Heart left ventricle (tissue), 16 donors: ENCODE data around the gene MANF. TPM values are rescaled to one million over a fixed set of nuclear protein-coding genes. Genes with fewer than 3 reads are reported as not detected.

Experiments
- ATAC-seq, 4 donors: fragments of 200-7000 bp; cut with Tn5 transposase; one replicate each; pipeline ENCODE4 v1.9.1; 2020 to 2022; ENCODE audit warnings: moderate library complexity in 4 of 4, mild to moderate bottlenecking in 3 of 4, moderate number of reproducible peaks in 1 of 4
- DNase-seq, 5 donors: peaks; one replicate each; pipeline ENCODE4 v3.0.0-alpha.2; 2020
- H3K27ac ChIP-seq, 12 donors: fragments of 200-600 bp; sonication (generic) in 4 of 12; one replicate each; pipeline versions ENCODE4 v1.5.0 to v1.8.0; 2016 to 2022; ENCODE audit warnings: mild to moderate bottlenecking in 2 of 12
- H3K27me3 ChIP-seq, 9 donors: fragments of 200-600 bp; sonication (generic) in 2 of 9; one replicate each; pipeline versions ENCODE4 v1.5.1 to v1.8.0; 2016 to 2022; ENCODE audit warnings: mild to moderate bottlenecking in 3 of 9
- H3K36me3 ChIP-seq, 9 donors: fragments of 200-600 bp; sonication (generic) in 2 of 9; one replicate each; pipeline versions ENCODE4 v1.5.0 to v1.8.0; 2018 to 2022; ENCODE audit warnings: mild to moderate bottlenecking in 2 of 9
- H3K4me1 ChIP-seq, 12 donors: fragments of 200-600 bp; sonication (generic) in 4 of 12; one replicate each; pipeline versions ENCODE4 v1.5.0 to v1.8.0; 2016 to 2022; ENCODE audit warnings: mild to moderate bottlenecking in 3 of 12
- H3K4me3 ChIP-seq, 12 donors: fragments of 200-600 bp; sonication (generic) in 4 of 12; one replicate each; pipeline versions ENCODE4 v1.5.0 to v1.8.0; 2017 to 2022; ENCODE audit warnings: mild to moderate bottlenecking in 9 of 12, moderate library complexity in 4 of 12
- H3K9me3 ChIP-seq, 12 donors: fragments of 200-600 bp; sonication (generic) in 4 of 12; one replicate each; pipeline versions ENCODE4 v1.5.0 to v1.8.0; 2016 to 2022; ENCODE audit warnings: mild to moderate bottlenecking in 1 of 12
- CTCF ChIP-seq, 12 donors: fragments of 200-600 bp; sonication (generic) in 4 of 12; IDR thresholded peaks; one replicate each; pipeline versions ENCODE4 v1.5.0 to v1.8.0; 2018 to 2022; ENCODE audit warnings: antibody characterized with exemption in 12 of 12, mild to moderate bottlenecking in 5 of 12
- POLR2A ChIP-seq, 2 donors: fragments of 450-650 bp; IDR thresholded peaks; one replicate each; pipeline ENCODE4 v1.6.1; 2017; ENCODE audit warnings: antibody characterized with exemption in 2 of 2, mild to moderate bottlenecking in 2 of 2, moderate library complexity in 2 of 2
- WGBS, 4 donors: extraction: QIAGEN DNeasy Blood & Tissue Kit in 2 of 4; methylation state at CpG; one replicate each; pipeline versions ENCODE4 v1.1.5 to v1.1.7; 2013 to 2018; 5-methylcytosine and 5-hydroxymethylcytosine counted together
- intact Hi-C, 10 donors: fragments of 100-400 bp; cut with DNase I; formaldehyde crosslinking; loops; one replicate each; pipeline versions ENCODE4 v1.11.1 to v1.14.2; 2022
- polyA plus RNA-seq, 2 donors: library from polyadenylated mRNA; stranded (reverse); fragments of 200-250 nt; gene quantifications; one replicate each; pipeline ENCODE4 v1.2.3, GENCODE V29; 2013
- total RNA-seq, 9 donors: library from RNA; depleted of rRNA in 2 of 9; stranded (reverse); fragments of >200 nt in 2 of 9; fragmentation: NEBNext Ultra II Directional in 3 of 9; extraction: Animal tissue kit (Norgen Biotek cat#: 25700) in 3 of 9; gene quantifications; one replicate each; pipeline versions ENCODE4 v1.1.0 to v1.2.4, GENCODE V29; 2016 to 2023
- donor health status: ischemic (EF 13 %, LVEDD 7.1; RV severe dilation, severe dysfunction).
- donor health status: healthy with polysubstance abuse.
- donor health status: DM: no; HTN: yes; CAD: no.
- donor health status: DM: no; HTN: no; CAD: no.
- donor health status: ischemic (EF 25% LVEDD 6.9; RV normal size, moderate dysfunction).
- donor health status: ischemic (EF 25% LVEDD 5.7; RV mildly dilated, moderate dysfunction).
- donor health status: healthy.
- donor health status: DM: yes; HTN: yes; CAD: no.
- donor health status: ischemic (EF 35%, LVEDD 5.7; RV mildly dilated, moderate dysfunction).
- donor health status: nonischemic (EF 11% LVEDD 7.7; RV severe dilation, severe dysfunction).
- donor health status: DM: yes; HTN: yes; CAD: no.
- donor health status: PGD.
- donor health status: ischemic (EF 29% LVEDD 5.4; RV normal size, mild dysfunction).
- donor health status: nonischemic (EF 23%, LVEDD 6.1; RV moderate dilation, normal function).

Gene MANF
- total and polyA plus RNA-seq, 11 donors: 21.2 to 130 (median 47.5) TPM

GRCh38 chr3:51340013-51340829 is 44.9 kb upstream of the MANF start:
- intact Hi-C loops: no loop called here
- Histone ChIP-seq H3K36me3 (no peaks in the 10 kb centered on the region), H3K4me3 (no peak overlapping the region), H3K4me1 (peaks cover 0 to 22% (median 10%) of the 10 kb centered on the region in 12 donors), H3K27ac (peak overlapping the region in 7 of 12 donors; percentile 2 to 53 (median 30)), H3K9me3 (no peaks in the 10 kb centered on the region), H3K27me3 (no peaks in the 10 kb centered on the region)
- 44 to 60% (median 50%) methylated on average over 4 of the region's 4 CpGs for WGBS, 4 donors
- TF ChIP-seq CTCF (IDR thresholded peaks at IDR 0.05) (no peak), POLR2A (IDR thresholded peaks at IDR 0.05) (no peak)
- peak; percentile 53 to 89 (median 66) for ATAC-seq
- no peak for DNase-seq

DNA sequence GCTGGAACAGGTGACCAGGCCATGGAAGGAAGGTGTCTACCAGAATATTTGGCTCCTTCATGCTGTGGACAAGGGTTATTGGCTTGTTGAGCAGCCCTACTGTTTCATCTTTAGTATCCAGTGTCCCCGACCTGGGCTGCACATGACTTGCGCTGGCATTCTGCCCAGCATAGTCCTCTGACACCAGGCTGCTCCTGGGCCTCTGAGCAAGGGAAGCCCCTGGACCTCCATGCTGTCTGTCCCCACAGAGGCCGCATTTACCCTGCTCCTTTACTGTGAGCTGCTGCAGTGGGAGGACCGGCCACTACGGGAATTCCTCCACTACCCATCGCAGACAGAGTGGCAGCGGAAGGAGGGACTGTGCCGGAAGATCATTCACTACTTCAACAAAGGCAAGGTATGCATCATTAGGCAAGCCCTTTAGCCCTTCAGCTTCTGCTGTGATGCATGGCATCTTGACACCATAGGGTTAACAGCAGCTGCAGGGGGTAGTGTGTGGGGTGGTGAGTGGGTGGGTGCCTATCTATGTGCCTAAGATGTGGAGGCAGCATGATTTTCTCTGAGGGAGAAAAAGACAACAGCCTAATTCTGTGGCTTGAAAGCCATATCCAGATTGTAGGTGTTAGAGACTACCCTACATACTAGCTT is 44.0 kb upstream of the MANF start:
- TF ChIP-seq CTCF (IDR thresholded peaks at IDR 0.05): no peak
- TF ChIP-seq POLR2A (IDR thresholded peaks at IDR 0.05): no peak
- peak in 2 of 4 donors; percentile 49 to 55 for ATAC-seq
- Histone ChIP-seq H3K27ac (peak overlapping the region in 4 of 12 donors; percentile 0 to 53 (median 18)), H3K36me3 (no peaks in the 10 kb centered on the region), H3K4me1 (peaks cover 0 to 22% (median 10%) of the 10 kb centered on the region in 12 donors), H3K27me3 (no peaks in the 10 kb centered on the region), H3K9me3 (no peaks in the 10 kb centered on the region), H3K4me3 (no peak overlapping the region)
- intact Hi-C loops: no loop called here
- DNase-seq: peak in 2 of 5 donors; percentile 12 to 35
- WGBS, 4 donors: 77 to 82% (median 81%) methylated on average over 8 of the region's 8 CpGs

DNA sequence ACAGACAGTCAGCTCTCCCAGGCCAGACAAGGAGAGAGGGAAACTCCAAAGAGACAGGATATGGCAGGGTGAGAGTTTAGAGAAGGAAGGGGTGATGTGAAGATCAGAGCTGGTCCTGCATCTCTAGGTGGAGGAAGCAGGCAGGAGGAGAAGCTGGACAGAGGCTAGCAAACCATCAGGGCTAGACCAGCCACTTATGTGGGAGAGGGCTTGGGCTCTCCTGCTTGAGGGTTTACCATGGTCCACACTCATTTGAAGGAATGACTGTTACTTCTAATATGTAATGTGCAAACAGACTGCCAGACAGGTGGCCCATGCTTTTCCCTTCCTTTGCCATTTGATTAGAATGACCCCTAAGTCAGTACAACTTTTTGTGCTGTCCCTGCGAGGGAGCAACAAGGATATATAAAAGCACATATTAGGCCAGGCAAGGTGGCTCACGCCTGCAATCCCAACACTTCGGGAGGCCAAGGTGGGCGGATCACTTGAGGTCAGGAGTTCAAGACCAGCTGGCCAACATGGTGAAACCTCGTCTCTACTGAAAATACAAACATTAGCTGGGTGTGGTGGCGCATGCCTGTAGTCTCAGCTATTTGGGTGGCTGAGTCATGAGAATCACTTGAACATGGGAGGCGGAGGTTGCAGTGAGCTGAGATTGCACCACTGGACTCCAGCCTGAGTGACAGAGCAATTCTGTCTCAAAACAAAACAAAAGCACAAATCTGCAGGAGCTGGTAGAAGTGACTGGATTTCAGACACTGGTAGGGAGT is 41.0 kb upstream of the MANF start:
- TF ChIP-seq CTCF (IDR thresholded peaks at IDR 0.05) (no peak), POLR2A (IDR thresholded peaks at IDR 0.05) (no peak)
- H3K27me3 ChIP-seq: no peaks in the 10 kb centered on the region
- DNase-seq: no peak
- no peak for ATAC-seq
- WGBS, 4 donors: 79 to 85% (median 83%) methylated on average over 6 to 7 of the region's 7 CpGs
- H3K36me3 ChIP-seq: no peaks in the 10 kb centered on the region
- peaks cover 0 to 21% (median 10%) of the 10 kb centered on the region in 12 donors for H3K4me1 ChIP-seq
- no peak overlapping the region for H3K27ac ChIP-seq
- intact Hi-C loops: no loop called here
- no peaks in the 10 kb centered on the region for H3K9me3 ChIP-seq
- H3K4me3 ChIP-seq: no peak overlapping the region

GRCh38 chr3:51350751-51351150 is 34.3 kb upstream of the MANF start:
- Histone ChIP-seq H3K36me3 (no peaks in the 10 kb centered on the region), H3K4me1 (no peaks in the 10 kb centered on the region), H3K27ac (no peak overlapping the region), H3K9me3 (no peaks in the 10 kb centered on the region), H3K27me3 (no peaks in the 10 kb centered on the region), H3K4me3 (no peak overlapping the region)
- ATAC-seq: no peak
- no peak for DNase-seq
- WGBS, 4 donors: 73 to 89% (median 85%) methylated on average over 1 of the region's 1 CpG
- intact Hi-C loops: no loop called here
- TF ChIP-seq POLR2A (IDR thresholded peaks at IDR 0.05): no peak
- no peak for TF ChIP-seq CTCF (IDR thresholded peaks at IDR 0.05)
